Naive thymus-derived CD4-positive, alpha-beta T cell (primary cell): ENCODE measurements around the gene CYTL1. TPM values are rescaled to one million over a fixed set of nuclear protein-coding genes. Genes with fewer than 3 reads are reported as not detected.
A peak's percentile ranks its signal among the peaks of the same experiment; 100 is the strongest.

Experiments used
- ATAC-seq: fragments of 150-1000 bp; cut with Tn5 transposase; 2 replicates; pipeline ENCODE4 v1.10.0; 2021; ENCODE audit warnings: mild to moderate bottlenecking, moderate library complexity
- CTCF ChIA-PET: fragments of 350-600 bp; sonication (Branson Sonifier 250); formaldehyde crosslinking; loops from one replicate; lab custom pipeline; 2021; ENCODE audit warnings: antibody characterized with exemption; lab: Charles Lee
- POLR2A ChIA-PET: fragments of 350-600 bp; sonication (Branson Sonifier 250); formaldehyde crosslinking; loops from one replicate; lab custom pipeline; 2021; ENCODE audit warnings: antibody characterized with exemption, inconsistent platforms; lab: Charles Lee
- DNase-seq, 9 donors: peaks; one replicate each; pipeline versions ENCODE4 v3.0.0 to v3.0.0-alpha.2; 2020 to 2022; ENCODE audit warnings: mixed read lengths in 1 of 9
- H3K27ac ChIP-seq: one replicate; pipeline ENCODE4 v1.7.0; 2013; ENCODE audit warnings: mild to moderate bottlenecking, low read depth, low read length, moderate library complexity
- H3K27me3 ChIP-seq, 2 donors: one replicate each; pipeline ENCODE4 v1.7.0; 2013; ENCODE audit warnings: low read length in 2 of 2, mild to moderate bottlenecking in 2 of 2, moderate library complexity in 2 of 2; ENCODE audit not compliant: control insufficient read depth in 2 of 2, insufficient read depth in 2 of 2
- H3K36me3 ChIP-seq, 3 experiments: 1 replicate in 2 of 3; 2 replicates in 1 of 3; pipeline ENCODE4 v1.7.0; 2013; ENCODE audit warnings: low read length in 3 of 3, mild to moderate bottlenecking in 3 of 3, moderate library complexity in 1 of 3; ENCODE audit not compliant: insufficient read depth in 3 of 3, control insufficient read depth in 2 of 3
- H3K4me1 ChIP-seq, 2 donors: one replicate each; pipeline ENCODE4 v1.7.0; 2013; ENCODE audit warnings: low read length in 2 of 2, mild to moderate bottlenecking in 2 of 2, moderate library complexity in 1 of 2; ENCODE audit not compliant: control insufficient read depth in 2 of 2, insufficient read depth in 2 of 2
- H3K4me3 ChIP-seq: 2 replicates; pipeline ENCODE4 v1.7.0; 2013; ENCODE audit warnings: mild to moderate bottlenecking, low read length
- H3K9me3 ChIP-seq, 3 experiments: 1 replicate in 2 of 3; 2 replicates in 1 of 3; pipeline ENCODE4 v1.7.0; 2013; ENCODE audit warnings: low read length in 3 of 3; ENCODE audit not compliant: control insufficient read depth in 2 of 3
- H3K27ac Mint-ChIP-seq, 9 donors: one replicate each; pipeline ENCODE4 v1.8.0; 2020 to 2022; ENCODE audit warnings: mixed read lengths in 9 of 9, mild to moderate bottlenecking in 8 of 9, moderate library complexity in 5 of 9, inconsistent platforms in 2 of 9
- H3K27me3 Mint-ChIP-seq, 5 donors: one replicate each; pipeline ENCODE4 v1.8.0; 2021 to 2022; ENCODE audit warnings: mixed read lengths in 5 of 5, mild to moderate bottlenecking in 1 of 5
- H3K36me3 Mint-ChIP-seq, 5 donors: one replicate each; pipeline ENCODE4 v1.8.0; 2020 to 2022; ENCODE audit warnings: mixed read lengths in 5 of 5, mild to moderate bottlenecking in 3 of 5, inconsistent platforms in 1 of 5
- H3K4me1 Mint-ChIP-seq, 7 donors: one replicate each; pipeline ENCODE4 v1.8.0; 2020 to 2022; ENCODE audit warnings: mixed read lengths in 7 of 7, mild to moderate bottlenecking in 3 of 7, inconsistent platforms in 1 of 7
- H3K4me3 Mint-ChIP-seq, 10 donors: one replicate each; pipeline ENCODE4 v1.8.0; 2020 to 2022; ENCODE audit warnings: mild to moderate bottlenecking in 10 of 10, mixed read lengths in 10 of 10, moderate library complexity in 6 of 10, inconsistent platforms in 2 of 10
- H3K9me3 Mint-ChIP-seq, 11 donors: one replicate each; pipeline ENCODE4 v1.8.0; 2020 to 2022; ENCODE audit warnings: mixed read lengths in 11 of 11, mild to moderate bottlenecking in 4 of 11, inconsistent platforms in 1 of 11, moderate library complexity in 1 of 11
- intact Hi-C, 2 donors: fragments of 100-400 bp; cut with micrococcal nuclease; formaldehyde crosslinking; loops; one replicate each; pipeline ENCODE4 v1.15.1; 2023
- polyA plus RNA-seq, 2 donors: library from polyadenylated mRNA; unstranded; fragments of 300-500 nt; fragmentation: Illumina TruSeq; gene quantifications; one replicate each; pipeline ENCODE4 v1.2.3, GENCODE V29; 2021
- total RNA-seq, 6 experiments: library from RNA in 5 of 6; stranded (reverse) in 5 of 6; gene quantifications; 1 replicate in 5 of 6; 2 replicates in 1 of 6; pipeline ENCODE4 v1.2.3 and lab custom pipeline; 2021 to 2026

Gene CYTL1
- total and polyA plus RNA-seq, 7 experiments from 2014 or later: 1.6 TPM; not detected in 6

DNA sequence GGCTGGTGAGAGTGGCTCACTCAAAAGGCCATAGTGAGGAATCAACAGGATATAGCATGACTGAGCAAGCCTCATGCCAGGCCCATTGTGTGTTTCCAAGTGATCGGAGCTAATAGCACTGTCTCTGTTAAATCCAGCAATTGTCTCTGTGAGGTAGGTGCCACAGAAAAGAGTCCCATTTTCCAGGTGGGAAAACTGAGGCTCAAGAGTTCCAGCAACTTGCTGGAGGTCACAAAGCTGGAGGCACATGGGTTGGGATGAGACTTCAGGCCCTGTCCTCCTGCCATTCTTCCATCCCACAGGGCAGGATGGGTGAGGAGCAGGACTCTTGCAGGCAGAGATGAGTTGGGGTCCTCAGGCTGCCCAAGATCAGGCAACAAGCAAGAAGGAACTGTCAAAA is 1.1 kb upstream of the CYTL1 start:
- H3K9me3 Mint-ChIP-seq: peaks cover 0 to 8% (median 0%) of the 10 kb centered on the region in 11 donors
- no peaks in the 10 kb centered on the region for H3K36me3 ChIP-seq
- no peak overlapping the region for H3K27ac ChIP-seq
- H3K27me3 Mint-ChIP-seq: peaks cover 10 to 45% (median 19%) of the 10 kb centered on the region in 5 donors
- H3K9me3 ChIP-seq: no peaks in the 10 kb centered on the region
- no peak overlapping the region for H3K27ac Mint-ChIP-seq
- DNase-seq (no peak), ATAC-seq (no peak)
- H3K27me3 ChIP-seq: no peaks in the 10 kb centered on the region
- no peaks in the 10 kb centered on the region for H3K4me1 ChIP-seq
- no peak overlapping the region for H3K4me3 Mint-ChIP-seq
- CTCF ChIA-PET: no interaction called here
- H3K4me1 Mint-ChIP-seq: peaks cover 0 to 4% (median 0%) of the 10 kb centered on the region in 7 donors
- no peak overlapping the region for H3K4me3 ChIP-seq
- intact Hi-C loops: no loop called here
- H3K36me3 Mint-ChIP-seq: no peaks in the 10 kb centered on the region
- POLR2A ChIA-PET: no interaction called here

DNA sequence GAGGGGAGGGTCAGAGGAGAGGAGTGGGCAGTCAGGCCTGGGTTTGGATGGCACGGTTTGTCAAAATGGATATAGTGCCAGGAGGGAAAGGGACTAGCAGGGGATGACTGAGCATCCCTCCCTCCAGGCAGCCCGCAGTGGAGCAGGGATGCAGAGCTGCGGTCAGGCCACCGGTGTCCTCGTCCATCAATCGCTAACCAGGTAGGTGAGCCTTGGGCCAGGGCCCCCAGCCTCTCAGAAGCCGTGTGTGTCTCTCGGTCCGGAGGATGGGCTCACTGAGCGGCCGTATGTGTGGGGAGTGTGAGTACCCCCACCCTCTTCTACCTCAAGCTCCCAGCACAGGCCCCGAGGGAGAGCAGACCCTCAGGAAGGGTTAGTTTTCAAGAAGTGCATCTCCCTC is 538 bp upstream of the CYTL1 start:
- no peak overlapping the region for H3K4me3 ChIP-seq

DNA sequence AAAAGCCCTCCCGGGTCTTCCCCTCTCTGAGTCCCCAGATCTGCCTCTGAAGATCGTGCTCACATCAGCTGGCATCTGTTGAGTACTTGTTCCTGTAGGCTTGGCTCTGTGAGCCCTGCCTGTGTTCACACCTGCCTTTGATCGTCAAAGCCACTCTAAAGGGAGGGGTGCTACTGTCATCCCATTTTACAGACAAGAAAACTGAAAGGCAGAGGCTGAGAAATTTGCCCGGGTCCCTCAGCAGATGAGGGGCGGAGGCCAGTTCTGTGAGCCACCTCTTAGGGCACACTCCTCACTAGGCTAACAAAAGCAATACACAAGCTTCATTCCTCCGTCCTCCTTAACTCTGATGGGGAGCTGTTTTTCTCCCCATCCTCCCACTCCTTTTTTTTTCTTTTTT is 655 bp downstream of the CYTL1 start:
- intact Hi-C loops: no loop called here
- Mint-ChIP-seq H3K27ac (no peak overlapping the region), H3K9me3 (peaks cover 0 to 4% (median 0%) of the 10 kb centered on the region in 11 donors), H3K4me3 (no peak overlapping the region), H3K27me3 (peaks cover 10 to 43% (median 18%) of the 10 kb centered on the region in 5 donors), H3K36me3 (no peaks in the 10 kb centered on the region), H3K4me1 (peaks cover 0 to 4% (median 0%) of the 10 kb centered on the region in 7 donors)
- H3K36me3 ChIP-seq: no peaks in the 10 kb centered on the region
- ATAC-seq (no peak), DNase-seq (no peak)
- H3K9me3 ChIP-seq: no peaks in the 10 kb centered on the region
- no peak overlapping the region for H3K27ac ChIP-seq
- H3K4me1 ChIP-seq: no peaks in the 10 kb centered on the region
- CTCF ChIA-PET: no interaction called here
- H3K27me3 ChIP-seq: no peaks in the 10 kb centered on the region
- POLR2A ChIA-PET: no interaction called here
- H3K4me3 ChIP-seq: no peak overlapping the region

More for the DNA sequence above, 538 bp upstream of the CYTL1 start:
- CTCF ChIA-PET: no interaction called here
- Mint-ChIP-seq H3K27me3 (peaks cover 10 to 45% (median 17%) of the 10 kb centered on the region in 5 donors), H3K9me3 (peaks cover 0 to 8% (median 0%) of the 10 kb centered on the region in 11 donors), H3K36me3 (no peaks in the 10 kb centered on the region), H3K4me3 (no peak overlapping the region), H3K4me1 (peaks cover 0 to 4% (median 0%) of the 10 kb centered on the region in 7 donors), H3K27ac (no peak overlapping the region)
- H3K9me3 ChIP-seq: no peaks in the 10 kb centered on the region
- peak; percentile 16 for ATAC-seq
- no peaks in the 10 kb centered on the region for H3K4me1 ChIP-seq
- intact Hi-C loops: no loop called here
- POLR2A ChIA-PET: no interaction called here
- no peaks in the 10 kb centered on the region for H3K36me3 ChIP-seq
- no peak overlapping the region for H3K27ac ChIP-seq
- H3K27me3 ChIP-seq: no peaks in the 10 kb centered on the region
- no peak for DNase-seq

DNA sequence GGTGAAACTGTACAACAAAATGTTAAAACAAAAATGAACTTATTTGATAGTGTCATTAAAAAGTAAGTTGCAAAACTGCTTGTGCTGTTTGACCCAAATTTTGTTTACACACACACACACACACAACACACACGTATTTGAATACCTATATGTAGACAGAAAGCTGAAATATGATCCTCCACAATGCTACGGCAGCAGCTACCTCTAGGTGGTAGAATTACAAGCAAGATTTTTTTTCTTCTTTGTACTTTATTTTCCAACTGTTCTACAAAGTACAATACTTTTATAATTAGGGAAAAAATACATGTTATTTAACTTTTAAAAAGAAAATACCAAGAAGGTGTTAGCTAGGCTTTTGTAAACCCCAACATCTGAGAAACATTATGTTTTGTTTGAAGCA is 1.2 kb downstream of the CYTL1 start:
- Histone ChIP-seq H3K36me3 (no peaks in the 10 kb centered on the region), H3K27me3 (no peaks in the 10 kb centered on the region), H3K4me1 (no peaks in the 10 kb centered on the region), H3K27ac (no peak overlapping the region), H3K4me3 (no peak overlapping the region), H3K9me3 (no peaks in the 10 kb centered on the region)
- peaks cover 10 to 46% (median 22%) of the 10 kb centered on the region in 5 donors for H3K27me3 Mint-ChIP-seq
- H3K4me3 Mint-ChIP-seq: no peak overlapping the region
- DNase-seq: no peak
- no peaks in the 10 kb centered on the region for H3K36me3 Mint-ChIP-seq
- no peak for ATAC-seq
- intact Hi-C loops: no loop called here
- H3K4me1 Mint-ChIP-seq: peaks cover 0 to 4% (median 0%) of the 10 kb centered on the region in 7 donors
- no peak overlapping the region for H3K27ac Mint-ChIP-seq
- CTCF ChIA-PET: no interaction called here
- POLR2A ChIA-PET: no interaction called here
- peaks cover 0 to 6% (median 0%) of the 10 kb centered on the region in 11 donors for H3K9me3 Mint-ChIP-seq

DNA sequence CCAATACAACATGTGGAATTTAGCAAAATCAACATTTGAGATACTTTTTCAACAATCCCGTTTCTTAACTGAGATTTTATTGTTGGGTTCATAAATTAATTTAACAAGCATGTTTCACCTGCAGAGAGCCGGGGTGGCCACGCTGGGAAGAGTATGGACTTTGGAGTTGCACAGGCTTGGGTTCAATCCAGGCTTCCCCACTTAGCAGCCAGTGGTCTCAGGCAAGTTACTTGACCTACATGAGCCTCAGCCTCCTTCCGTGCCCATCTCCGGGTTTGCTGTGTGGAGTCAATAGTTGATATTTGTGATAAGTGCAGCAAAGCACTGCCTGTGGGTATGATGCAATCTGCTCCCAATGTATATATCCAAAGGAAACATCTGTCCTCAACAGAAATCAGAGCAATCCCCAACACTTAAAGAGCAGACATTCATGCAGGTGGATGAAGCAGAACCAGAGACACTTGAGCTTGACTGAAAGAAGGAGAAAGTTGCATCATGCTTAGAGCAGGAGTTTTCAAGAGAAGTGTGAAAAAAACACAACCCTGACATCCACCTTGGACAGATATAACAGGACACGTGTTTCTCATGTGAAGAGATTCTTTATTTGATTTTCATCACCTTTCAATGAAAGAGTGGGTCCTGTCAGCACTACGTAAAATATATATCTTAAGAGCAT is 5.1 kb downstream of the CYTL1 start:
- H3K27me3 Mint-ChIP-seq: peaks cover 8 to 49% (median 39%) of the 10 kb centered on the region in 5 donors
- Histone ChIP-seq H3K9me3 (no peaks in the 10 kb centered on the region), H3K27me3 (no peaks in the 10 kb centered on the region), H3K4me3 (no peak overlapping the region), H3K36me3 (no peaks in the 10 kb centered on the region), H3K4me1 (no peaks in the 10 kb centered on the region), H3K27ac (no peak overlapping the region)
- peaks cover 0 to 4% (median 0%) of the 10 kb centered on the region in 7 donors for H3K4me1 Mint-ChIP-seq
- ATAC-seq (no peak), DNase-seq (no peak)
- H3K4me3 Mint-ChIP-seq: no peak overlapping the region
- H3K36me3 Mint-ChIP-seq: peaks cover 0 to 4% (median 0%) of the 10 kb centered on the region in 5 donors
- H3K9me3 Mint-ChIP-seq: peaks cover 0 to 5% (median 0%) of the 10 kb centered on the region in 11 donors
- H3K27ac Mint-ChIP-seq: no peak overlapping the region
- CTCF ChIA-PET: no interaction called here
- intact Hi-C loops: no loop called here
- POLR2A ChIA-PET: no interaction called here

DNA sequence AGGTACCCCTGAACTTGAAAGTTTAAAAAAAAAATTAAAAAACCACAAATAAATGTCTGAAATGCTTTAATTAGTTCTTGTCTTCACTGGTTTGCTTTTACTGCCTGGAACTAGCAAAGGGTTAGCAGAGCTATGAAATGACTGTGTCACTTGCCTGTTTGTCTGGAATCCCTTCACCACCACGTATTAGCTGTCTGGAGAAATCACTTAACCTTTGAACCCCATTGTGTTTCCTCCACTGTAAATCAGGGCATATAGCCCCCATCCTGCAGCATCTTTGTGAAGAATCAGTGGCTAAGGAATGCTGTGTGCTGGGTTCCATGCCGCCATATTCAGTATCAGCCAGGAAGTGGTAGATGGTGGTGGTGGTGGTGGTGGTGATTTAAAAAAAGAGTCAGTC is 6.3 kb downstream of the CYTL1 start:
- H3K36me3 ChIP-seq: no peaks in the 10 kb centered on the region
- DNase-seq (no peak), ATAC-seq (no peak)
- peaks cover 0 to 4% (median 0%) of the 10 kb centered on the region in 5 donors for H3K36me3 Mint-ChIP-seq
- no peak overlapping the region for H3K27ac Mint-ChIP-seq
- H3K9me3 Mint-ChIP-seq: peaks cover 0 to 5% (median 0%) of the 10 kb centered on the region in 11 donors
- no peak overlapping the region for H3K4me3 ChIP-seq
- CTCF ChIA-PET: no interaction called here
- no peaks in the 10 kb centered on the region for H3K9me3 ChIP-seq
- intact Hi-C loops: no loop called here
- H3K27me3 Mint-ChIP-seq: peaks cover 2 to 51% (median 36%) of the 10 kb centered on the region in 5 donors
- H3K4me1 ChIP-seq: no peaks in the 10 kb centered on the region
- no peak overlapping the region for H3K27ac ChIP-seq
- H3K4me3 Mint-ChIP-seq: no peak overlapping the region
- POLR2A ChIA-PET: no interaction called here
- no peaks in the 10 kb centered on the region for H3K4me1 Mint-ChIP-seq
- H3K27me3 ChIP-seq: no peaks in the 10 kb centered on the region
